GM18873 (cell line): ENCODE measurements around the gene DPT.

ENCODE experiments used
- ATAC-seq: cut with Tn5 transposase; IDR thresholded peaks from one replicate; pipeline ENCODE4 v1.9.1; 2021; ENCODE audit warnings: mild to moderate bottlenecking, moderate library complexity, moderate number of reproducible peaks; ENCODE audit not compliant: unreplicated experiment, low FRiP score

DPT gene

DNA sequence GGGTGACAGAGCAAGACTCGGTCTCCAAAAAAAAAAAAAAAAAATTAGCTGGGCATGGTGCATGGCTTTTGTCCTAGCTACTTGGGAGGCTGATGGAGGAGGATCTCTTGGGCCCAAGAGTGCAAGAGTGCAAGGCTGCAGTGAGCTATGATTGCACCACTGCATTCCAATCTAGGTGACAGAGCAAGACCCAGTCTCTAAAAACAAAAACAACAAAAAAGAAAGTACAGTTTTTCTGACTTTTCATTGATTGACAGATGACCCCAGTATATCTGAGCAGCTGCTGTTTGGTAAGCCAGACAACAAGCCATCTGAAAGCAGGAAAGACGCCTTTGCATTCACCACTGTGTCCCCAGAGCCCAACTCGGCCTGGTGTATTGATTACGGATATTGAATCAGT is 10.9 kb upstream of the DPT start:
- ATAC-seq: no peak

DNA sequence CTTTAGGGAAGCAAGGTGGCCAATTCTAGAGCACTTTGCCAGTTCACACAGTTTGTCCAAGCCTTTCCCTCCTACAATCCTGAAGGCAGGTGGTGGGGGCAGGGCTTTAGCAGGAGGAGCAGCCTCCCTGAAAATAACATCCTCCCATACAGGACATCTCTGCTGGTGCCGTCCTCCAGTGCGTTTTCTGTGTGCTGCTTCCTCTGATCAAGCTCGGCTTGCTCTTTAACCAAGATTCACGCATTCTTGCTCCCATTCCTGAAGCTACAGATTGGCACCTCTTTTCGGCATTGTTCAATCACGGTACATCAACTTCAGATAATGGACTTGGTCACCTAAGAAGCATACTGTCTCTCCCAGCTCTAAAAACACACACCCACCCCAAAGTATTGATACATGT is 7.5 kb upstream of the DPT start:
- ATAC-seq: no peak

DNA sequence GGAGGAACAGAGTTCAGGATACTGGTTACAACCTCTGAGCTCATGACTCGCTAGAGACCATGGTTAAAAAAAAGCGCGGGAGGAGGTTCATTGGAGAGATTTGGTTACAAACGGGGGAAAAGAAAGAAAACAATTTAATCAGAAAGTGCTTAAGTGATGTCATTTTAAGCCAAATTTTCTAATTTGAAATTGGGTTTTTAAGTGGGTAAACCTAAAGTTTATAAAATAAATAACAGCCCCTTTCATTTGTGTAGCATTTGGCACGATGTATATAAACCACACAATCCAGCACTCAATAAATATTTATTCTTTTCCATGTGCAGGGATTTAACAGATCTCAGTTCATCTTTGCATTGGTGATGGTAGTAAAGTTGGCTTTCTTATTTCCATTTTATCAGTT is 7.0 kb upstream of the DPT start:
- no peak for ATAC-seq

DNA sequence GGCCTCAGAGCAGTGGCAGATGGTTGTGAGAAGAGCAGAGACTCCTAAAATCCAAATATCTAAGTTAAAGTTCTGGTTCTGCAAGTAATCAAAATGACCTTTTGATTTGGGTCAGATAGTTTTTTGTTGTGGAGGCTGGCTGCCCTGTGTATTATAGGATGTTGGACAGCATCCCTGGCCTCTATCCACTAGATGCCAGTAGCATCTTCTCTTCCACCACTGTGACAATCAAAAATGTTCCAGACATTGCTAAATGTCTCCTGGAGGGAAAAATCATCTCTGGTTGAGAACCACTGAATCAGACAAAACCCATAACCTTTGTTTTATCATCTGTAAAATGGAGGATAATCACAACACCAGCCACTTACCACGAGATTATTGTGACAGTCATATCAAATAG is 5.9 kb upstream of the DPT start:
- ATAC-seq: no peak

DNA sequence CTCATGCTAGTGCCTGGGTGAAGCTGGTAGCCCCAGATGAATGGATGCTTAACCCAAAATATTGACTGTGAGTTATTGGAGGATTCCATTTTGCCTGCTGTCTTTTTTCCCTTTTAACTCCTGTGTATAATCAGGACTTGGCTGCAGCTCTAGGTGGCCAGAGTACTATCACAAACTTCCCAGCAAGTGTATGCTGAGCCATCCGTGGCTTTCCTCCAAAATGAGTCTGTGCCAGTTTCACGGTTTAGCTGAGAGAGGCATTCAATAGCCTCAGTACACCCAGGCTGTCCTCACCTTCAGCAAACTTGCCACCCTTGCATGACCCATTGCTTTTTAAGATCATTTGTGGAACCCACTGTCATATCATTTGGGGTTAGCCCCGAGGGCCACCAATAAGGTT is 5.3 kb upstream of the DPT start:
- ATAC-seq: no peak

DNA sequence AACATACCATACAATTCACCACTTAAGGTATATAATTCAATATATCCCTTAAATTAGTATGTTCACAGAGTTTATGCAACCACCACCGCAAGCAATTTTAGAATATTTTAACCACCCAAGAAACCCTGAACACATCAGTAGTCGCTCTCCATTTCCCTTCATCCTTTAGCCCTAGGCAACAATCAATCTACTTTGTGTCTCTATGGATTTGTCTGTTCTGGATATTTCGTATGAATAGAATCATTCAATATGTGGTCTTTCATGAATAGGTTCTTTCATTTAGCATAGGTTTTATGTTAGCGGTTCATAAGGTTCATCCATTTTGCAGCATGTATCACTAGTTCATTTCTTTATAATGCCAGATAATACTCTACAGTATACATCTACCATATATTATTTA is 4.2 kb upstream of the DPT start:
- no peak for ATAC-seq

- no peak for ATAC-seq
Measured at GRCh38 chr1:168732736-168733135, 3.7 kb upstream of the DPT start.

- ATAC-seq: no peak
Measured at GRCh38 chr1:168731244-168731953, 2.4 kb upstream of the DPT start.

DNA sequence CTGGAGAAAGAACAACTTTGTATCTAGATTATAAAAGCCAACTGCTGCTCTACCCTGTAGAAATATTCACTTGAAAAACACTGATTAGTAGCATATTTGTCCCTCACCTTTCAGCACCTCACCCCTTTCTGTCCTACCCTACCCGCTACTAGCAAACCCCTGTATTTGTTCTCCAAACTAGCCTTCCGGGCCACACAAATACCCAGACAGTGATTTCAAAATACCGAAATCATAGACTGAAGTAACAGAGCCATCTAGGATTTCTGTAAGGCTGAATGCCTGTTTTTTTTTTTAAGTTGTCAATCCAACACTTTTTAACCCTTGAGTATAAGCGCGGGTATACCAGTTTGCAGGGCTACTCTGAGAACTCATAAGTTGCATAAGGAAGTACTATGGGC is 398 bp upstream of the DPT start:
- ATAC-seq: no peak

DNA sequence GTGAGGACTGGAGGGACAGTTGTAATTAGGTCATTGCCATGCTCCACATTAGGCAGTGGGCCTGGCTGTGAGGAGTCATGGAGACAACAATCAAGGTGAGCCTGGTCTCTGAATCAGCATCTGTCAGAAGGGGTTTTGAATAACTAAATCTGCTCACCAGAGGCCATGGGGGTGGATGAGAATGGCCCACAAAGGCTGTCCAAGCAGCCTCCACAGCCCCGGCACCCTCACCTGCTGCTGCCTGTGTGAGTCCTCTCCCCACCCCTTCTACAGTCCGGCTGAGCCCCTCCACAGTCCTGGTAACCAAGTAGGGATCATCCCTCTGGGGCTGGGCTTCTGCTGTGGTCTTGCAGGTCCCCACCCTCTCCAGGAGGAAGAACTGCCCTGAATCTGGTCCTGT is 2.3 kb downstream of the DPT start:
- ATAC-seq: no peak

DNA sequence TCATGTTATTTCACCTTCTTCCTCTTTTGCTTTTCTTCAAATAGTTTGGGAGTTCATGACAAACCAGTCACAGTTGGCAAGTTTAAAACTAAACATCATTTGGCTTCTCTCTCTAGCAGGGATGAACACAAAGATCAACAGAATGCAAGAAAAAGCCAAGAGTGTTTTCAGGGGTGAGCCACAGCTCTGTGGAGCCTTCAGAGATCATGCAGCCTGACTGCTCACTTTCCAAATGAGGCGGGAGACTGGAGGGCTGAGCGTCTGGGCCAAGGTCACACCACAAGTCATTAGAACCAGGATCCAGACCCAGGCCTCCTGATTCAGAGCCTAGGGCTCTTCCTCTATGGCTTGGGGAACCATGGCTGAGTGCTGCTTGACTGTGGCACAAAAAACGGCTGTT is 2.7 kb downstream of the DPT start:
- no peak for ATAC-seq

DNA sequence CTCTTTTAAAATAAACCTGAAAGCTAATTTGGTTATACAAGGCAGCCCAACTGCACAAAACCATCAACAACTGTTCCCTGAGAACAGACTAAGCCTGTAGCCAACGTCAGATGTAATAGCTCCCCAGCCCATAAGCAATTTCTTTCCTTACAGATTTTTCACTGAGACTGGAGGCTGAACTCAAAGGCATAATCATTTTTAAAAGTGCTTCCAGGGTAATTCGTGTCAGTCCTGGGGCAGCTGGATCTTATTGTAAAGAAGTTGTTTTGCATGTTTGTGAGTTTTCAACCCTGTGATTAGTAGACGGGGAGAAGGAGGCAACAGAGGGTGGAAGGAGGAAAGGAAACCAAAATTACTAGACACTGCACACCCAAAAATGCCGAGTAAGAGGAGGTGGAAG is 3.2 kb downstream of the DPT start:
- no peak for ATAC-seq

GRCh38 chr1:168725060-168725459 is 3.9 kb downstream of the DPT start:
- no peak for ATAC-seq

DNA sequence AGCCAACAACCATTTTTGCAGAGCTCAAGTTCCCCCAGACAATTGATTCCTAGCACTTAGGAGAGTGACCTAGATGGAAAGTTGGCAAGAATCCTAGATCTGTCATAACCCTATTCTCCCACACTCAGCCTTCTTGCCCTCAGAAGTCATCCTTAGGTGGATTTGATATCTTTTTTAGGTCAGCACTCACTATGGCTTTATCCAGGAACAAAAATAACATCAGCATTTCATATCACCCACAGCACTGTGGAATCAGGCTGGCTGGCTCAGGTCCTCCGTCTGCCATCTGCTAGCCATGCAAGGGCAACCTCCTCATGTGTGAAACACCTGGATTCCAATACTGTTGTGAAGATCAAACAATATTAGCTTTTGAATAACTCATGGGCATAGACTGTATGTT is 6.0 kb downstream of the DPT start:
- ATAC-seq: no peak

DNA sequence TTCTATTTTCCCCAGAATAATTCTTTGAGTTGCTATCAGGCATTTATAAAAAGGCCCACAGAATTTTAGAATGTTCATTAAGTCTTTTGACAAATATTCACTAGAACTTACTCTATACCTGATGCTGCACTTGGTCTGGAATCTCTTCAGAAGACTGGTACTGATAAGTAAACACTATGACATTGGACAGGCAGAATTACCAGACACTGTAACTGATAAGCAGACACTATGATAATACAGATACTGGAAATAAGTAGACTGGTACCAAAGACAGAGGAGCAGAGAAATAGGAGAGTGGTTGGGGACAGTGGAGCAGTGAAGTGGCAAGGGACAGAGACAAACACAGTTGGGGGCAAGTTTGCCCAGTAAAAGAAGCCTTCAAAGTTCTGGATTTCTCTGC is 8.2 kb downstream of the DPT start:
- ATAC-seq: no peak

GRCh38 chr1:168719306-168720111 is 9.5 kb downstream of the DPT start:
- ATAC-seq: no peak

DNA sequence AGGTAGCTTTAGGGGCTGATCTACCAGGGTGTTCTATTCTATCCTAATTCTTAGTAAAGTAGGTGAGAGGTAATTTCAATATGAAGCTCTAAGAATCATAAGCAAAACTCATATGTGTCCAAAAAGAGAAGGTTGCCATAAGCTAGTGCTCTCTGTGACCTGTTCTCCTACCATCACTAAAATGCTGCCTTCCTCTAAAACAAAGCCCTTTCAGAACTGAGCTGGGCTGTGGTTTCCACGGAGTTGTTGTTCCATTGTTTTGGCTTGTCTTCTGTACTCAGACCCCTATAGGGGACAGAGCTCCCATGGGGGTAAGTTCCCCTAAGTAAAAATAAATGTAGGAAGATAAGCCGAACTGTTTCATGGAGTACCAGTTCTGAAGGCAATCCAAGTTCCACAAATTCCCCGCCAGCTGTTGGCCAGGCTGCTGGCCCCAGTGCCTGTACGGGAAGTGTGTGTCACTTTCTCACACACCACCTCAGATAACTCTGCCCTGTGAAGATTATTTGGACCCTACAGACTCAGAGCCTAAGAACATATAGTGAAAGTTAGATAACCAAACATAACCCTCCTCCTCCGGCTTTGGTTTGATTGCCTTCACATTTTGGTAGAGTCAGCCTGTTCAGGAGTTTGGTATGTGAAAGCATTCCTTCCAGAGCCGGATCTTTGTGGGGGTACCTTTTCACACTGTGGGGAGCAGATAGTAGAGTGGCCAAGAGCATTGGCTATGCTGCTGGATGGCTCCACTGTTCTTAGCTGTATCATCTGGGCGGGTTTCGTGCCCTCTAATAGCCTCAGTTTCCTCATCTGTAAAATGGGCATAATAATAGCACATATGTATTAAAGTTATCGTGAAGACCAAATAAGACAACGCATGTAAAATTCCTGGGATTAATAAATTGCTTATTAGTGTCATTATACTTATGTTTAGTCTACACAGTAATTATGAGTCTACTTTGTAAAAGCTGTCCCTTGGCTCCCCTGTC is 10.8 kb downstream of the DPT start:
- ATAC-seq: no peak

GRCh38 chr1:168714012-168714411 is 15.0 kb downstream of the DPT start:
- ATAC-seq: no peak

GRCh38 chr1:168709405-168710363 is 19.3 kb downstream of the DPT start:
- no peak for ATAC-seq
